T-helper 2 cell treated with Interferon-gamma antibody and Interleukin-4, amounts not matched to agents 5 μg/mL and 100 μg/mL, for 36 hours (primary cell): Measurements from ENCODE around the gene IL13.
"Not testable (repeated sequence)": the region's sequence is repeated elsewhere in the genome, so short reads cannot be mapped to it uniquely, and the experiment has no call there.

Source experiments
- DNase-seq: peaks from one replicate; pipeline ENCODE4 v3.0.0; 2021; ENCODE audit warnings: low spot score
- H3K27ac Mint-ChIP-seq: one replicate; pipeline ENCODE4 v1.8.0; 2021; ENCODE audit warnings: mild to moderate bottlenecking, mixed read lengths
- H3K27me3 Mint-ChIP-seq: one replicate; pipeline ENCODE4 v1.8.0; 2021; ENCODE audit warnings: low read depth, mixed read lengths
- H3K36me3 Mint-ChIP-seq: one replicate; pipeline ENCODE4 v1.8.0; 2021; ENCODE audit warnings: low read depth, mixed read lengths
- H3K4me1 Mint-ChIP-seq: one replicate; pipeline ENCODE4 v1.8.0; 2021; ENCODE audit warnings: low read depth, mixed read lengths
- H3K4me3 Mint-ChIP-seq: one replicate; pipeline ENCODE4 v1.8.0; 2022; ENCODE audit warnings: mild to moderate bottlenecking, moderate library complexity, mixed read lengths
- H3K9me3 Mint-ChIP-seq: one replicate; pipeline ENCODE4 v1.8.0; 2021; ENCODE audit warnings: mixed read lengths

IL13 gene

GRCh38 chr5:132657676-132658380 is at the start of gene IL13:
TSS of gene IL13 (plus strand) at chr5:132658173. CDS start at chr5:132658187, 14 bp downstream.
- DNase-seq, result peak; percentile 68
- Mint-ChIP-seq H3K27me3 (peaks cover 20% of the 10 kb centered on the region), H3K27ac (peak within 1 kb of the TSS; percentile 10), H3K4me1 (peaks cover 32% of the 10 kb centered on the region), H3K36me3 (no peaks in the 10 kb centered on the region), H3K4me3 (peak within 1 kb of the TSS; percentile 57), H3K9me3 (no peaks in the 10 kb centered on the region)

GRCh38 chr5:132611965-132612364 is 46.0 kb upstream of the IL13 start:
- H3K27ac Mint-ChIP-seq, result no peak overlapping the region
- no peak for DNase-seq
- no peak overlapping the region for H3K4me3 Mint-ChIP-seq
- peaks cover 50% of the 10 kb centered on the region for H3K36me3 Mint-ChIP-seq
- no peaks in the 10 kb centered on the region for H3K27me3 Mint-ChIP-seq
- H3K4me1 Mint-ChIP-seq, result peaks cover 2% of the 10 kb centered on the region
- peaks cover 6% of the 10 kb centered on the region for H3K9me3 Mint-ChIP-seq

- H3K36me3 Mint-ChIP-seq, result peaks cover 52% of the 10 kb centered on the region
Observed at GRCh38 chr5:132612846-132613245, 45.1 kb upstream of the IL13 start.

GRCh38 chr5:132621699-132622098 is 36.3 kb upstream of the IL13 start:
- H3K4me3 Mint-ChIP-seq, result no peak overlapping the region
- peaks cover 8% of the 10 kb centered on the region for H3K4me1 Mint-ChIP-seq
- H3K9me3 Mint-ChIP-seq, result no peaks in the 10 kb centered on the region
- no peak overlapping the region for H3K27ac Mint-ChIP-seq
- H3K36me3 Mint-ChIP-seq, result peaks cover 59% of the 10 kb centered on the region
- H3K27me3 Mint-ChIP-seq, result no peaks in the 10 kb centered on the region
- DNase-seq, result no peak

More at GRCh38 chr5:132612846-132613245, 45.1 kb upstream of the IL13 start:
- no peak for DNase-seq
- Mint-ChIP-seq H3K27ac (no peak overlapping the region), H3K4me3 (no peak overlapping the region), H3K9me3 (peaks cover 6% of the 10 kb centered on the region), H3K27me3 (no peaks in the 10 kb centered on the region), H3K4me1 (no peaks in the 10 kb centered on the region)

GRCh38 chr5:132622608-132623007 is 35.4 kb upstream of the IL13 start:
- DNase-seq, result no peak
- Mint-ChIP-seq H3K27ac (no peak overlapping the region), H3K4me1 (peaks cover 12% of the 10 kb centered on the region), H3K27me3 (no peaks in the 10 kb centered on the region), H3K36me3 (peaks cover 56% of the 10 kb centered on the region), H3K4me3 (no peak overlapping the region), H3K9me3 (no peaks in the 10 kb centered on the region)

- Mint-ChIP-seq H3K4me1 (peaks cover 46% of the 10 kb centered on the region), H3K27me3 (no peaks in the 10 kb centered on the region), H3K36me3 (peaks cover 61% of the 10 kb centered on the region), H3K4me3 (no peak overlapping the region), H3K27ac (peak overlapping the region; percentile 52), H3K9me3 (no peaks in the 10 kb centered on the region)
- no peak for DNase-seq
Observed at GRCh38 chr5:132627470-132627869, 30.5 kb upstream of the IL13 start.

GRCh38 chr5:132628814-132629213 is 29.2 kb upstream of the IL13 start:
- Mint-ChIP-seq H3K9me3 (no peaks in the 10 kb centered on the region), H3K4me3 (peak overlapping the region; percentile 62), H3K4me1 (peaks cover 40% of the 10 kb centered on the region), H3K27ac (peak overlapping the region; percentile 92), H3K36me3 (peaks cover 54% of the 10 kb centered on the region), H3K27me3 (no peaks in the 10 kb centered on the region)
- no peak for DNase-seq

GRCh38 chr5:132629230-132629944 is 28.6 kb upstream of the IL13 start:
- no peak for DNase-seq
- H3K9me3 Mint-ChIP-seq, result no peaks in the 10 kb centered on the region
- H3K27ac Mint-ChIP-seq, result peak overlapping the region; percentile 92
- peak overlapping the region; percentile 62 for H3K4me3 Mint-ChIP-seq
- peaks cover 42% of the 10 kb centered on the region for H3K4me1 Mint-ChIP-seq
- peaks cover 56% of the 10 kb centered on the region for H3K36me3 Mint-ChIP-seq
- H3K27me3 Mint-ChIP-seq, result no peaks in the 10 kb centered on the region

- not testable (repeated sequence) for H3K27me3 Mint-ChIP-seq, H3K4me3 Mint-ChIP-seq, H3K9me3 Mint-ChIP-seq, DNase-seq, H3K27ac Mint-ChIP-seq
- peaks cover 76% of the 10 kb centered on the region for H3K36me3 Mint-ChIP-seq
- H3K4me1 Mint-ChIP-seq, result peaks cover 63% of the 10 kb centered on the region
Observed at GRCh38 chr5:132633587-132633986, 24.4 kb upstream of the IL13 start.

GRCh38 chr5:132635873-132636272 is 22.1 kb upstream of the IL13 start:
- Mint-ChIP-seq H3K4me1 (peaks cover 63% of the 10 kb centered on the region), H3K4me3 (peak overlapping the region; percentile 72), H3K9me3 (no peaks in the 10 kb centered on the region), H3K27me3 (no peaks in the 10 kb centered on the region), H3K36me3 (peaks cover 74% of the 10 kb centered on the region), H3K27ac (peak overlapping the region; percentile 89)
- peak; percentile 61 for DNase-seq

- H3K4me3 Mint-ChIP-seq, result peak overlapping the region; percentile 64
- no peaks in the 10 kb centered on the region for H3K27me3 Mint-ChIP-seq
- H3K27ac Mint-ChIP-seq, result peak overlapping the region; percentile 84
- H3K9me3 Mint-ChIP-seq, result no peaks in the 10 kb centered on the region
- H3K4me1 Mint-ChIP-seq, result peaks cover 69% of the 10 kb centered on the region
- H3K36me3 Mint-ChIP-seq, result peaks cover 75% of the 10 kb centered on the region
- DNase-seq, result no peak
Observed at GRCh38 chr5:132637241-132637640, 20.7 kb upstream of the IL13 start.

GRCh38 chr5:132639706-132640130 is 18.3 kb upstream of the IL13 start:
- H3K9me3 Mint-ChIP-seq, result no peaks in the 10 kb centered on the region
- H3K27me3 Mint-ChIP-seq, result no peaks in the 10 kb centered on the region
- peaks cover 74% of the 10 kb centered on the region for H3K4me1 Mint-ChIP-seq
- H3K36me3 Mint-ChIP-seq, result peaks cover 77% of the 10 kb centered on the region
- peak; percentile 52 for DNase-seq
- H3K4me3 Mint-ChIP-seq, result peak overlapping the region; percentile 11
- peak overlapping the region; percentile 66 for H3K27ac Mint-ChIP-seq

- DNase-seq, result no peak
- peak overlapping the region; percentile 10 for H3K4me3 Mint-ChIP-seq
- peak overlapping the region; percentile 66 for H3K27ac Mint-ChIP-seq
- no peaks in the 10 kb centered on the region for H3K9me3 Mint-ChIP-seq
- no peaks in the 10 kb centered on the region for H3K27me3 Mint-ChIP-seq
- H3K4me1 Mint-ChIP-seq, result peaks cover 67% of the 10 kb centered on the region
- peaks cover 77% of the 10 kb centered on the region for H3K36me3 Mint-ChIP-seq
Observed at GRCh38 chr5:132640613-132641012, 17.4 kb upstream of the IL13 start.

GRCh38 chr5:132641241-132641723 is 16.7 kb upstream of the IL13 start:
- H3K4me3 Mint-ChIP-seq, result peak overlapping the region; percentile 10
- peaks cover 73% of the 10 kb centered on the region for H3K36me3 Mint-ChIP-seq
- H3K9me3 Mint-ChIP-seq, result no peaks in the 10 kb centered on the region
- H3K27me3 Mint-ChIP-seq, result no peaks in the 10 kb centered on the region
- DNase-seq, result peak; percentile 77
- H3K4me1 Mint-ChIP-seq, result peaks cover 60% of the 10 kb centered on the region
- H3K27ac Mint-ChIP-seq, result peak overlapping the region; percentile 66
